ENCODE data around the gene BCAS1.
"Not testable (repeated sequence)": the region's sequence is repeated elsewhere in the genome, so short reads cannot be mapped to it uniquely, and the experiment has no call there.

Gene BCAS1

DNA sequence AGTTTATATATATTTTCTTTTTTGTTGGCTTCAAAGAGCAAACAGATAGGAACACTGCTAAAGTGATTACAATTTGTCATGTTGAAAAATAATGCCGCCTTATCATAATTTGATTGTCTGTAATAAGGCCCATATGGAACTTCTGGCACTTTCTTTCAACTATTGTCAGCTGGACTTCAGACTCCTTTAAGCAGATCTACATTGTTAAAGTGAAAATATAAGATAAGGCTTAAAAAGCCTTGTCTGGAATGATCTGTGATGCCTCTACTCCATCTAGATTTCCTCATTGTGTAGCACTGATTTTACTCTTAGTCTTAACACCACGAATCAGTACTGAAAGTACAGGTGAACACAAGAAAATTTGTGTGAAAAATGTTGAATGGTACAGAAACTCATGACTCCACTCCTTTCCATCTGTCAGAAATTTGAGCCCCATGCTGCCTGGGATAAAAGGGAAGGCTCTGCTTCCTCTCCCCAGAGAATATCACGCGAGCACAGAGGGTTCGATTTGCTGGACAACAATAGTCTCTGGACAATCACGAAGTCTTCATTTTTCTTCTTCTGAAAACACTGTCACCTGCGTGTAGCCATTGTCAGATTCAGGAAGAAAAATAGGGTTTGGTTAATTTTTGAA lies 56.0 kb downstream of the BCAS1 start:
- no peak for DNase-seq

DNA sequence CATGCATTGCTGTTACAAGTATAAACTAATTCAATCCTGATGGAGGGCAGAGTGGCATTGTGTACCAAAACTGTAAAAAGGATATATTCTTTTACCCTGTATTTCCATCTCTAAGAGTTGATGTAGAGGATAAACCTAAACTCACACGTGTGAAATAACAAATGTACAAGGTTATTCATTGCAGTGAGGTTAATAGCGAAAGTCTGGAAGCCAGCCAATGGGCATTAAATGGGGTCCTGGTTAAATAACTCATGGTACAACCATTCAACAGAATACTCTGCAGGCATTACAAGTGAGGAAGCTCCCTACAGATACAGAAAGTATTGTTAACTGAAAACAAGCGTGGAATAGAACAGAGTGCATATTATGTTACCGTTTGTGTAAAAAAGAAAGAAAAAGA lies 56.9 kb downstream of the BCAS1 start:
- no peak for DNase-seq

DNA sequence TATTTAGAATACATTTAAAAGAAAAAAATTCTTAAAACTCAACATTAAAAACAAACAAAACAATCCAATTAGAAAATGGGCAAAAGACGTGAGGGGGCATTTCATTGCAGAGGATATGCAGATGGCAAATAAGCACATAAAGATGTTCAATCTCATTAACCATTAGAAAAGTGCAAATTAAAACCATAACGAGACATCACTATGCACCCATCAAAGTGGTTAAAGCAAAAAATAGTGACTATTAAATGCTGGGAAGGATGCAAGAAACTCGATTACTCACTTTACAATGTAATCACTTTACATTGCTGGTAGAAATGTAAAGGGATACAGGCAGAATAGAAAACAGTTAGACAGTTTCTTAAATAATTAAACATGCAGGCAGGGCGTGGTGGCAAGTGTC lies 59.0 kb downstream of the BCAS1 start:
- DNase-seq, result no peak

DNA sequence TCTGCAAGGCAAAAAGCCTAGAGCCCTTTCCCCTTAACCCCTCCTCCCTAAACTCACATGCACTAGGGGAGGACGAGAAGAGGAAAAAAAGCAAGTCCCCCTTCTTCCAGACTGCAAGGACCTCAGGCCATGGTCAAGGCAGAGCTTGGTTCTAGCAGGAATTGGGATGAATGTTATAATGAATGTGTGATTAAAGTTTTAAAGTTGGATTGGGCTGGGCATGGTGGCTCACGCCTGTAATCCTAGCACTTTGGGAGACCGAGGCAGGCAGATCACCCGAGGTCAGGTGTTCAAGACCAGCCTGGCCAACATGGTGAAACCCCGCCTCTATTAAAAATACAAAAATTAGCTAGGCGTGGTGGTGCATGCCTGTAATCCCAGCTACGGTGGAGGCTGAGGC lies 64.2 kb downstream of the BCAS1 start:
- DNase-seq, result not testable (repeated sequence)

DNA sequence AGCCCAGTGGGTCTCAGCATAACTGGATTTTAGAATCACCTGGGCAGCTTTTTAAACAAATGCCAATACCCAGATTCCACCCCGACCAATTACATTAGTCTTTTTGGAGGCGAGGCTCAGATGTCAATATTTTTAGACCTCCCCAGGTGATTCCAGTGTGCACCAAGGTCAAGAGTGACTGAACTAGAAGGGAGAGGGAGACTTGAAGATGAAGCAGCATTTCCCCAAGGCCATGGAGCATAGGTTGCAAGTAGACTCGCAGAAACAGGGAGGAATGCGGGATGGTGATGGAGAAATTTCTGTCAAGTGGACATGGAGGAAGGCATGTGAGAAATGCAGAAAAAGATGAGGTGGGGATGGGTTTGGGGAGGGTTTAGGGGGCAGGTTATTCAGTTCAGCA lies 64.9 kb downstream of the BCAS1 start:
- no peak for DNase-seq

- DNase-seq, result no peak
Measured at GRCh38 chr20:54004445-54004844, 65.9 kb downstream of the BCAS1 start.

DNA sequence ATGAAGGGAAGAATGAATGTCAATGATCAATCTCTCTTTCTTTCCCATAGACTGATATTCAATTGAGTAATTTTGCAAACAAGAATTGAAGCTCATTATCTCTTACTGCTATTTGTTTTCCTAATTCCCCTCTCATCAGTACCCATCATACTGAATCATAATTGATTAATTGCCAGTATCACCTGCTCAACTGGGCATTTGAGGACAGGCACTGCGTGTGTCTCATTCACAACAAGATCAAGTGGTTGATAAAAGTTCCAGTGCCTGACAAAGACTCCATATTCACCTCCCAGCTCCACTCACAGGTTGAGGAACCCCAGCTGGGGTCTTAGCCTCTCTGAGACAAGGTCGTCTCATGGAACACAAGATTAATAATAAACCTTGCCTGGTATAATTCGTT lies 67.7 kb downstream of the BCAS1 start:
- DNase-seq, result no peak

- DNase-seq, result no peak
Measured at GRCh38 chr20:54002056-54002575, 68.3 kb downstream of the BCAS1 start.

DNA sequence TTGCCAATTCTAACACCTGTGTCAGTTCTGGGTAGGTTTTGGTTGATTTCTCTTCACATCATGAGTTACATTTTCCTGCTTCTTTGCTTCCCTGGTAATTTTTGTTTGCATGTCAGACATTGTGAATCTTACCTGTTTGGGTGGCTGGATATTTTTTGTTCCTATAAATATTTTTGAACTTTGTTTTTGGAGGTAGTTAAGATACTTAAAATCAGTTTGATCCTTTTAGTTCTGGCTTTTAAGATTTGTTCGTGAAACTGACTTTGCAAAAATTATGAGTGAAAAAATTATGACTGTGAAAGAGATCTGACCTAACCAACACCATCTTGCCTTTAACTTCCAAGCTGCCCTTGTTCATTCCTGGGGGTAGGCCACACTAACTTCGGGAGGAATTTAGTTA lies 69.5 kb downstream of the BCAS1 start:
- no peak for DNase-seq

DNA sequence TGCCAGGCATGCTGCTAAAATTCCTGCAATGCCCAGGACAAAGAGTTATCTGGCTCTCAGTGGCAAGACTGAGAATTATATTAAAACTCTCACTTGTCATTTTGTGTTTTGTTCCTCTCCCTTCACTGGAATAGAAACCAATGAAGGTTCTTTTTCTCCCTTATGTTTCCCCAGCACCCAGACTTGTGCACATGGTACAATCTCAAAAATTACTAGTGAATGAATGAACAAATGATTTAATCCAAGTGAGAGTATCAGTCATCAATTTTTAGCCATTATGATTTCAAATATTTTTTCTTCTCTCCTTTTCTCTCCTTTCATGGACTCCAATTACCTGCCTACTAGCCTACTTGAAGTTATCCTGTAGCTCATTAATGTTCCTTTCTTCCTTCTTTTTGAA lies 70.1 kb downstream of the BCAS1 start:
- no peak for DNase-seq

DNA sequence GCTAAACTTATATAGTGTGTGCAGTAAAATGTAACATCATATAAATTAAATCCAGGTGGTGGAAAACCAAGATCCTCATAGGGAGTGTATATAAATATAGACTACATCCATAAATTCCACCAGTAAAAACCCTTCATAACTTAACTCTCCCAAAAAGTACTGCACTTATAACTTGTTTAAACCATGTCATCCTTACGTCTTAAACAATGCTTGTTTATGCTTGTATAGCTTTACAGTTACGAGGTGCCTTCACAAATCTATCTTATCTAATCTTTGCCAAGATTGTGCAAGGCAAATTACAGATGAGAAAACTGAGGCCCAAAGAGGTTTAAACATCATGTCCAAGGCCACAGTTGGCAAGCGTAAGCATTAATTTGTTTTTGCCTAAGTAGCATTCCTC lies 71.3 kb downstream of the BCAS1 start:
- DNase-seq, result no peak

DNA sequence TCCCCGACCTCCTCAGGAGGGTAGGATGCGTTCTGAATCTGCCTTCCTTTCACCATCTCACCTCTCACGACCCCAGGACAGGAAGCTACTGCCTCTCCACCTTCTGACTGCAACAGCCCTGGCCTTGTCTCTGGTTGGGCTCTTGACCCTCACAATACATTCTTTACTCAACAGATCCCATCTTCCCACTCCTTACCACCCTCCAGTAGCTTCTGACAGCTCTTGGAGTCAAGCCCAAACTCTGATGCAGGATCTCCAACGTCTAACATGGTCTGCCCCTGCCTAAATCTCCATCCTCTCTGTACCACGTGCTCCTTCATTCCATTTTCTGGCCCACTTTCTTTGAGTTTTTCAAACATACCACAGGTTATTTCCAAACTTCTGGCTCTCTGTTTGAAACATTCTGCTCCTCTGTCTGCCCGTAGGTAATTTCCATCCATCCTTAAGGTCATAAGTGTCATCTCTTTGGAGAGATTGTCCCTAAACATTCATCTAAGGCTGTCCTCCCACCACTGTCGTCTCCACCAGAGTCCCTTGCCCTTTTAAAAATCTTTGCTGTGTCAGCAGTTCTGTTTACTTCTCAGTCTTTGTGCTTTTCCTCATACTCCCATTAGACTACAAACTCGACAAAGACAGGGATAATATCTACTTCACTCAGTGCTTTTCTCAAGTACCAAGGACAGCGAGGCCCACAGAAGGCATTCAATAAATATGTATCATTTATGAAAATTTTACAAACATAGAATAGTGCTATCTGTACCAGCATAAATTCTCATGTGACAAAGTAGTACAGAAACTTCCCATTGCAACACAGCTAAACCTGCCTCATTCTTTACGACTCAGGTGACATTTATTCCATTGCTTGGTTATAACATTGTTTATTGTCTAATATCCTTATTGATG lies 73.6 kb downstream of the BCAS1 start:
- no peak for DNase-seq

GRCh38 chr20:53995949-53996348 lies 74.4 kb downstream of the BCAS1 start:
- no peak for DNase-seq

GRCh38 chr20:53994088-53994487 lies 76.3 kb downstream of the BCAS1 start:
- DNase-seq, result no peak

GRCh38 chr20:53993310-53993709 lies 77.1 kb downstream of the BCAS1 start:
- no peak for DNase-seq

DNA sequence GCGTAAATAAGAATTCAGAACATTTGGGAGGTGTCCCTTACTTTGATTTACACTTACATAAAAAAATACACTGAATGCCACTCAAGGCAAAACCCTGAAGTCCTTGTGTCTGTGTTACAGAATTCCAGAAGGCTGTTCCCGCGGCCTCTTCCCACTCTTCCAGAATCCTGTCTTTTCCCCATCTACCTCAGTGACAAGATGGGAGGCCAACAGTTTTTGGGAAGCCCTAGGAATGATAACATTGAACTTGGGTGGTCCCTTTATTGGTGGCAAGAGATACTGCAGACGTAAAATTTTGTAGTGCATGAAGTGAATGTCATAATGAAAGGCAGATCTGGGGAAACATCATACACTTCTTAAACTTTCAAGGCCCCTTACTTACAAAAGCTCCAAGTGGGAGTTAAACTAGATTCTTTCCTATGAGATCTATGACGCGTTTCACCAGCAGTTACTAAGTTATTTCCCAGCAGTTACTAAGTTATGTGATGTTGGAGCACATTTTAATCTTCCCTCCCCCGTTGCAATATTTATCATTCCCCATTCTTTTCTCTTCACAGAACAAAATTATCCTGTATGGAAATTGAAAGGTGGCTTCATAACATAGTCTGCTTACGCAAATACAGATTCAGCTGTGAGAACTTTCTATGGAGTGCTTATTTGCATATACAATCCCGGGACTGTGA lies 79.5 kb downstream of the BCAS1 start:
- DNase-seq, result no peak

DNA sequence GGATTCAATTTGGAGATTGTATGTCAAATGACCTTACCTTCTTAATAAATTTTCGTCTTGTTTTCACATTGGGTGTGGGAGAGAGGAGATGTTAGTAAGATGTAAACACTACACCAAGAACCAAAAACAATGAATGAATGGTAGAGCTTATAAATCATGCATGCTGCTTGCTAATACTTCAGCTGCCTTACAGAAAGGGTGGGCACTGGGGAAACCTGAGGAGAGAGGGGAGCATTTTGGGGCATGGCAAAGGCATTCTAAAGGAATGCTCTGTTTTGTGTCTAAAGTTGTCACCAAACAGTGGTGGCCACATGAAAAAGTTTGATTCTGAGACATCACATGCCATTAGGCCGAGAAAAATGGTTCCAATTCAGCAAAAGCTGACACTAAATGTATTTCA lies 80.4 kb downstream of the BCAS1 start:
- no peak for DNase-seq

DNA sequence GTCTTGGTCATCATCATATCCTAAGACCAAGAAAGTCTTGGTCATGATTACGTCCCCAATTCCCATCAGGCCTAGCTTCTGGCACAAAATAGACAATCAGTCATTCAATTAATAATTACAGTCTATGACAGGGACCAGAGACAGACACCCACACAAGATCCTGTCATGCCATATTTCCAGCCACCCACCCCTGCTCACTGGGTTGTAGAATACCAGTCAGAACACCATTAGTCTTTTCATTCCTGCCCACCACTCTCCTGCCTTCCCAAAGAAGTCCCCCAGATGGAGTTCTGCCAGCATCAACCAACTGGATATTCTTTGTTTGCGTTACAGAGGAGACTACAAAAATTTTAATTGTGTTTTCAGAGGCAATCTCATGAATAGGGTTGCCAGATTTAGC lies 81.0 kb downstream of the BCAS1 start:
- DNase-seq, result no peak

- DNase-seq, result no peak
Measured at GRCh38 chr20:53986037-53986650, 84.2 kb downstream of the BCAS1 start.

DNA sequence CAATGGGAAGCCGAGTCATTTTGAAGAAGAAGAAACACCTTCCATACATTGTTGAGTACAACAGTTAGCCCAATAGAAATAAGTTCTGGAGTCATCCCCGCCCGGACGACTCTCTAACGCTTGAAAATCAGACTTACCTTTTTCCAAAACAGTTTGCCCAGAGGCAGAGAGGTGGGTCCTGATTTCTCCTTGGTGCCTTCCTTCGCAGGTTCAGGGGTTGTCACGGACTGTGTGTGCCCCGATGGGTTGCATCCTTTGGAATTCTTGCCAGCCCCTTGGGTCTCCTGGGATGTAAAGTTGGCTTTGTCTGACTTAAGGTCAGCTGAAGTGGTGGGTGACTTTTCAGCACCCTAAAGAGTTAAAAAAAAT lies 85.3 kb downstream of the BCAS1 start:
- no peak for DNase-seq

- no peak for DNase-seq
Measured at GRCh38 chr20:53984356-53985149, 85.8 kb downstream of the BCAS1 start.

DNA sequence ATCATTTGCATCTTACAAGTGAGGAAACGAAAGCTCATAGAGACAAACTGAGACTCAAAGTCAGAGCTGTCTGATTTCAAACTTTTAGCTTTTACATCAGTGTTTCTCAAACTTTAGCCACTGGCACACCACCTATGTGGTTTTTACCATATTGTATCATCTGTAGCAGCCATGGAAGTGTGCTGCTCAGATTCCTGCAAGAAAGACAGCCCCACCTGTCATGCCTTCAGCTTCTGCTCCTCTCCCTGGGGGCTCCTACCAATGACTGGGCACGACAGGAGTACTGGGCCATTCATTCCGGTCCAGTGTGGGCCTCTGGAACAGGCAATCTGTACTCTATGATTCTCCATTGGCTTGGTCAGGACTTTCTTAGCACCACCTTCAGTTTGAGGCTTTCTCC lies 87.0 kb downstream of the BCAS1 start:
- no peak for DNase-seq

DNA sequence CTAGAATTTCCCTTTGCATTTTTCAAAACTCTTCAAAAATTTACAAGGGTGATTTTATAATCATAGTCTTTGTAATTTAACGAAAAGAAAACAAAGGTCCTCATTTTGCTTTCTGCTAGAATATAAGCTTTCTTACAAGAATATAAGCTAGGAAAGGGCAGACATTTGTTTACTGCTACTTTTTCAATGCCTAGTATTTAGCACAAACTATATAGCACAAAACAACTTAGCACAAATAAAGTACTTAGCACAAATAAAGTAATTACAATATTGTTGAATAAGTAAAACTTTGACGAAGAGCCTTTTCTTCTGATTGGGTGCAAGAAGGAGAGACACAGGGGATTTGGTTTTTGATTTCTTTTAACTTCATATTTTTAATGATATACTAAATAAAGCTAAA lies 87.8 kb downstream of the BCAS1 start:
- no peak for DNase-seq

Measured in stimulated activated CD4-positive, alpha-beta T cell treated with anti-CD3 and anti-CD28 coated beads, Interleukin-4, amount 100 ng/mL, for 24 hours (primary cell).